Left renal pelvis (tissue), 4 donors: ENCODE results near the gene DUOX1. TPM values are rescaled to one million over a fixed set of nuclear protein-coding genes. Genes with fewer than 3 reads are reported as not detected.

Experiments used
- DNase-seq, 4 donors: peaks; one replicate each; pipeline ENCODE4 v3.0.0-alpha.2; 2013; ENCODE audit warnings: low read depth in 4 of 4, low spot score in 3 of 4
- polyA plus RNA-seq, 4 donors: library from polyadenylated mRNA; unstranded; fragments of 120-200 nt; gene quantifications; one replicate each; pipeline ENCODE4 v1.2.1, GENCODE V29; 2013; ENCODE audit not compliant: insufficient read length in 4 of 4

DUOX1 gene
- polyA plus RNA-seq, 4 donors: 1.8 to 5.4 (median 2.4) TPM

DNA sequence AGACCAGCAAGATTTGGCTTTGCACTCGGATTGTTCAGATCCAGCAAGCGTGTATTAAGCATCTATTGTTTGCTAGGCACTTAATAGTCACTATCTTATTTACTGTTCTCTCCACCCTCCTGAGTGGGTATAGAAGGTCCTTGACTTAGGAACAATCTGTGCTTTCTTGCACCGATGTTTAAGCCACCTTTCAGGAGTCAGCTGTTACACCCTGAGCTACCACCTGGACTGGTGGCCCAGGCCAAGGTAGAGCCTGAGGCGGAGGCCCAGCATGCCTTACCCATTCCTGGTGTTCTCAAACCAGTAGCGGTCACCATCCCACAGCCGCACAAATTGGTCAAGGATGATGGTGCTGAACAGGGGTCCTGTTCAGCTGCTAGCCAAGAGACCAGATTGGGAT, 10.0 kb downstream of the DUOX1 start:
- no peak for DNase-seq

DNA sequence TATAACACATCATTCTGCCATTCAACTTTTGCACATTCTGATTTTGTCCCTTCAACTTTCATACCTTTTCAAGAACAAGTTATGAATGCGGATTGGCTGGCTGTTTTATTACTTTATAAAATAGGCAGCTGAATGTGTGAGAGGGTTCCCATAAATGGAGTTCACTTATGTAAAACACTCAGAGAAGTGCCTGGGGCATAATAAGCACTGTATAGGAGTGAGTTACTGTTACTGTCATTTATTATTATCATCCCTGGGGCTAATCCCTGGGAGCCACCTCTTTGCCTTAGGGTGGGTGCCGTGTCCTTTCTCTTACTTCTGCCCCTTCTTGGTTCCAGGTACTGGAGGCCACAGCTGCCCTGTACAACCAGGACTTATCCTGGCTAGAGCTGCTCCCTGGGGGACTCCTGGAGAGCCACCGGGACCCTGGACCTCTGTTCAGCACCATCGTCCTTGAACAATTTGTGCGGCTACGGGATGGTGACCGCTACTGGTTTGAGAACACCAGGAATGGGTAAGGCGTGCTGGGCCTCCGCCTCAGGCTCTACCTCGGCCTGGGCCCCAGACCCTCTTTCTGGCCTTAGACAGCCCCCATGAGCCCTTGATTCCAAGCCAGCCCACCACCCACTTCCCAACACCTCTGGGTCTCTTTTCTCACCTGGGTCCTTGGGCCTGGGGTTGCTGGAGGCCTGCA, 10.9 kb downstream of the DUOX1 start:
- no peak for DNase-seq

GRCh38 chr15:45141386-45141785, 11.6 kb downstream of the DUOX1 start:
- DNase-seq: no peak

DNA sequence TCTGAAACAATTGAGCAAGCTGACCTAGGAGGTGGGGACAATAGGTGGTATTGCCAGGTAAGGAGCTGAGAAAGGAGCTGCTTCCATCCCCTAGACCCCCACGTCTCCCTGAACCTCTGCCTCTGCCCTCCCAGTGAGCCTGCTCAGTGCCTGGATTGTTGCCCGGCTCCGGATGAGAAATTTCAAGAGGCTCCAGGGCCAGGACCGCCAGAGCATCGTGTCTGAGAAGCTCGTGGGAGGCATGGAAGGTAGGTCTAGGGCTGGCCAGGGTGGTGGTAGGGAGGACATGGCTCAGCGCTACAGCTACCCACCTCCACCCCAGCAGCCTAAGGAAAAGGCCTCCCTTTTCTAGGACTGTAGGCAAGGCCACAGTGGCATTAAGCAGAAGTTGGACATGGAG, 13.3 kb downstream of the DUOX1 start:
- no peak for DNase-seq

DNA sequence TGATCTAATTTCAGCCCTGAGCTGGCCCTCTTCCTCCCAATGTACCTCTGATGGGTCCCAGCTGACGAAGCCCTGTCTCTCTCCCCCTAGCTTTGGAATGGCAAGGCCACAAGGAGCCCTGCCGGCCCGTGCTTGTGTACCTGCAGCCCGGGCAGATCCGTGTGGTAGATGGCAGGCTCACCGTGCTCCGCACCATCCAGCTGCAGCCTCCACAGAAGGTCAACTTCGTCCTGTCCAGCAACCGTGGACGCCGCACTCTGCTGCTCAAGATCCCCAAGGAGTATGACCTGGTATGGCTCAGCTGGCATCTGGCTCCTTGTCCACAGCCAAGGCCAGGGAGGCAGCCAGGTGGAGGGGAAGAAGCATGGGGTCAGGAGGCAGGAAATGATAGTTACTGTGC, 14.2 kb downstream of the DUOX1 start:
- no peak for DNase-seq

GRCh38 chr15:45144775-45145174, 15.0 kb downstream of the DUOX1 start:
- DNase-seq: no peak

GRCh38 chr15:45146405-45146804, 16.6 kb downstream of the DUOX1 start:
- DNase-seq: no peak

- DNase-seq: no peak
Observed at GRCh38 chr15:45147606-45148005, 17.8 kb downstream of the DUOX1 start.

- DNase-seq: no peak
Observed at GRCh38 chr15:45148076-45149059, 18.6 kb downstream of the DUOX1 start.

- no peak for DNase-seq
Observed at GRCh38 chr15:45149060-45149459, 19.3 kb downstream of the DUOX1 start.

- DNase-seq: no peak
Observed at GRCh38 chr15:45150481-45150880, 20.7 kb downstream of the DUOX1 start.

GRCh38 chr15:45150997-45151396, 21.2 kb downstream of the DUOX1 start:
- no peak for DNase-seq

- DNase-seq: no peak
Observed at GRCh38 chr15:45151998-45152828, 22.4 kb downstream of the DUOX1 start.

GRCh38 chr15:45155739-45156138, 25.9 kb downstream of the DUOX1 start:
- DNase-seq: no peak

DNA sequence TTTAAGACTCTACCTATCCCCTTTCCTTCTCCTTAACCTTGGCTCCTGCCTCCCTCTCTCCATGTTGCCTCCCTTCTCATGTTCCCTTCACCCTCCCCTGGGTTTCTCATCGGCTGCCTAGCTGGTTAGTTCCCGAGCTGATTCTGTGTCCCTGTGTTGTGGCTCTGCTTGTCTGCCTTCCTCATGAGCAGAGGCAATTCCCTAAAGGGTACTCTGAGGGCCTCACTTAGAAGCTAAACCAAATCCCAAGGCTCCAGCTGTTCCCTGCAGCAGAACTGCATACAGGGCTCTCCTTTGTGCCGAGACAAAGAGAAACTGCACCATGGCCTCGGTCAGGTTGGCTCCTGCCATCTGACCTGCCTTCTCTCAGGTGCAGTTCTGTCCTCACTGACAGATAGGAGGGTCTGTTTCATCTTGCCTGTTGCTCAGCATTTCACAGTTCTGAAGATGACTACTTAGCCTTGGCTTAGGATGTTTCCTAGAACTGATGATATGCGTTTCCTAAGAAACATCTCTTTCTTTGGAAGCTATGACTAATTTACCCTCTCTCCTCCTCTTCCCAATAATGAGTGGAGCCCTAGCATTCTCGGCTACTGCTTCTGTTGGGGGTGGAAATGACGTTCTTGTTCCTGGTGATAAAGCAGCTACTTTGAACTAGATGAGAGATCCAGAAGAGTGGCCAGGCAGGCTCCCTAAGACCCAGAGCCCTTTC, 27.1 kb downstream of the DUOX1 start:
- DNase-seq: no peak

GRCh38 chr15:45157974-45158373, 28.2 kb downstream of the DUOX1 start:
- no peak for DNase-seq

- DNase-seq: no peak
Observed at GRCh38 chr15:45161666-45162065, 31.9 kb downstream of the DUOX1 start.

GRCh38 chr15:45162771-45163507, 33.1 kb downstream of the DUOX1 start:
- DNase-seq: peak in 3 of 4 donors; percentile 45 to 58 (median 57)

GRCh38 chr15:45163508-45163856, 33.7 kb downstream of the DUOX1 start:
- no peak for DNase-seq

DNA sequence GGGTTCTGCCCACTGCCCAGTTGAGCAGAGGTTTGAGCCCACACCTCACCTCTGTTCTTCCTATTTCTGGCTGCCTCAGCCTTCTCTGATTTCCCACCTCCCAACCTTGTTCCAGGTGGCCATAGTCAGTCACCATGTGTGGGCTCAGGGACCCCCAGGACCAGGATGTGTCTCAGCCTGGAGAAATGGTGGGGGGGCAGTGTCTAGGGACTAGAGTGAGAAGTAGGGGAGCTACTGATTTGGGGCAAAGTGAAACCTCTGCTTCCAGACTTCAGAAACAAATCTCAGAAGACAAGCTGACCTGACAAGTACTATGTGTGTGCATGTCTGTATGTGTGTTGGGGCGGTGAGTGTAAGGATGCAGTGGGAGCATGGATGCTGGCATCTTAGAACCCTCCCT, 35.1 kb downstream of the DUOX1 start:
- no peak for DNase-seq
